WI38 (cell line): ENCODE measurements around the gene HLA-DMB.

Experiments
- H3K4me3 ChIP-seq: 2 replicates; pipeline ENCODE4 v1.5.1; 2011; ENCODE audit warnings: low read depth, mild to moderate bottlenecking, control low read depth, low read length
- TF ChIP-seq, protein P1 (sequence below): IDR thresholded peaks from 2 replicates; pipeline ENCODE4 v1.5.1; 2012; ENCODE audit warnings: low read depth, mild to moderate bottlenecking, control low read depth, low read length

Gene HLA-DMB

GRCh38 chr6:32971242-32971580 lies 30.4 kb upstream of the HLA-DMB start:
- TF ChIP-seq, protein P1, sequence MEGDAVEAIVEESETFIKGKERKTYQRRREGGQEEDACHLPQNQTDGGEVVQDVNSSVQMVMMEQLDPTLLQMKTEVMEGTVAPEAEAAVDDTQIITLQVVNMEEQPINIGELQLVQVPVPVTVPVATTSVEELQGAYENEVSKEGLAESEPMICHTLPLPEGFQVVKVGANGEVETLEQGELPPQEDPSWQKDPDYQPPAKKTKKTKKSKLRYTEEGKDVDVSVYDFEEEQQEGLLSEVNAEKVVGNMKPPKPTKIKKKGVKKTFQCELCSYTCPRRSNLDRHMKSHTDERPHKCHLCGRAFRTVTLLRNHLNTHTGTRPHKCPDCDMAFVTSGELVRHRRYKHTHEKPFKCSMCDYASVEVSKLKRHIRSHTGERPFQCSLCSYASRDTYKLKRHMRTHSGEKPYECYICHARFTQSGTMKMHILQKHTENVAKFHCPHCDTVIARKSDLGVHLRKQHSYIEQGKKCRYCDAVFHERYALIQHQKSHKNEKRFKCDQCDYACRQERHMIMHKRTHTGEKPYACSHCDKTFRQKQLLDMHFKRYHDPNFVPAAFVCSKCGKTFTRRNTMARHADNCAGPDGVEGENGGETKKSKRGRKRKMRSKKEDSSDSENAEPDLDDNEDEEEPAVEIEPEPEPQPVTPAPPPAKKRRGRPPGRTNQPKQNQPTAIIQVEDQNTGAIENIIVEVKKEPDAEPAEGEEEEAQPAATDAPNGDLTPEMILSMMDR = no peak
- H3K4me3 ChIP-seq = peak overlapping the region; percentile 87

DNA sequence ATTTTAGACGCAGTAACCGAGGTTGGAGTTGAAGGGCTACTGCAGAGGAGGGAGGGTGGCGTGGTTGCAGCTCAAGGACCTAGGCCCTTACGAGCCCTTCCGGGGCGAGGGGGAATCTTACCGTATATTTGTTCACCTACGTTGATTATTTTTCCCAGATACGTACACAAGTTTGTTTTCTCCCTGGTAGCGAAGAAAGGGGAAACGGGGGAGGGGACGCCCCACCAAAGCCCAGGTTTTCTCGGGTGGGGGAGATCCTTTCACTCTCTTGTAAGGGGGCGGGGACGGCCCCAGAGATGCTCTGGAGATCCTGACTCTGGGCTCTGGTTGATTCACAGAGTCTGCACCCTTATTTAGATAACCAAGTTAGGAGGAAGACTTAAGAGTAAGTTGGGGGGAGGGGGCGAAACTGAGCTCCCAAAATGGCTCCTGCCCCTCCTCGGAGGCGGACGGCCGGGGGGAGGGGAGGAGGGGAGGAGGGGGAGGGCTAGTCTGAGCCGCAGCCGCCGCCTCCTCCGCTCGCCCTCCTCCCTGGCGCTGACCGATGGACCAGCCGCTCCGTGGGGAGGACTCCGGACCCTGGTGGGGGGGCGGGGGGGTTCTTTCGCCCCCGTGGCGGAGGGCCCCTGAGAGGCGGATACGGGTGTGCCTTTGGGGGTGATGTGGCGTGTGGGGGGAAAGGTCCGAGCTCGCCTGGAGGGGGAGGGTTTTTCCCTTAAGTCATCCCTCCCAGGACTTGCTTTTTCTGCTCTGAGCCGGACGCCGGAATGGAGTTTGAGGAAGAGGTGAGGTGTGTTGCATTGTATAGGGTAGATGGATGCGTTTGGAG lies 29.8 kb upstream of the HLA-DMB start:
- H3K4me3 ChIP-seq = peak overlapping the region; percentile 87
- TF ChIP-seq, protein P1 = no peak

DNA sequence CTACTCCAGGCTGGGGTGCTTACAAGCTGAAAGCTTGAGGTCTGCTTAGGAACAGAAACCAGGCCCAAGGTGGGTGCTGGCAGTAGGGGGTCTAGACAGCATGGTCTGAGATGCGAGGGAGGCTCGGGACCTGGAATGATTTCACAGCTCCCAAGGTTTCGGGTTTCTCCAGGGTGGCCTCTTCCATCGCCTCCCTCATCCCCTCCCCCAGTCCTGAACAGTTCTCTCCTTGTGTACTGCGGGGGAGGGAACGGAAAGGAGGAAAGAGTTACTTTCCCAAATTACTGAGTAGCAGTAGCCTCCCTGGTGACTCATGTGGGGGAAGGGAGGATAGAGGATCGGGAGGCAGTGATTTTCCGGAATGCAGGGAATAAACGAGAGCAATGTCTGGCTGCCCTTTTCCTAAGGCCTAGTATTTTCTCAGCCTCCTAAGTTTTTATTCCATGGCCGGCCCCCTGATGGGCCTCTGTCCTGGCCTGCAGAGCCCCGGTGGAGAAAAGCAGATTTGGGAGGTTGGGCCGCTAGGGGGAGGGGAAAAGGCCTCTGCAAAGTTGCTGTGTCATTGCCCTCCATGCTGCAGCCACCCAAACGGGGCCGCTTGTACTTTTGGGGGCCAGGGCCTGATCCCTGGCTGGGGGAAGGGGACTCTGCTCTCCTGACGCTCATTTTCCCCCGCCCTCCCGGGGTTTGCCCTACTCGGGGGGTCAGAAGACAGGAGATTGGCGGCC lies 29.0 kb upstream of the HLA-DMB start:
- peak overlapping the region; percentile 87 for H3K4me3 ChIP-seq
- TF ChIP-seq, protein P1 = no peak

DNA sequence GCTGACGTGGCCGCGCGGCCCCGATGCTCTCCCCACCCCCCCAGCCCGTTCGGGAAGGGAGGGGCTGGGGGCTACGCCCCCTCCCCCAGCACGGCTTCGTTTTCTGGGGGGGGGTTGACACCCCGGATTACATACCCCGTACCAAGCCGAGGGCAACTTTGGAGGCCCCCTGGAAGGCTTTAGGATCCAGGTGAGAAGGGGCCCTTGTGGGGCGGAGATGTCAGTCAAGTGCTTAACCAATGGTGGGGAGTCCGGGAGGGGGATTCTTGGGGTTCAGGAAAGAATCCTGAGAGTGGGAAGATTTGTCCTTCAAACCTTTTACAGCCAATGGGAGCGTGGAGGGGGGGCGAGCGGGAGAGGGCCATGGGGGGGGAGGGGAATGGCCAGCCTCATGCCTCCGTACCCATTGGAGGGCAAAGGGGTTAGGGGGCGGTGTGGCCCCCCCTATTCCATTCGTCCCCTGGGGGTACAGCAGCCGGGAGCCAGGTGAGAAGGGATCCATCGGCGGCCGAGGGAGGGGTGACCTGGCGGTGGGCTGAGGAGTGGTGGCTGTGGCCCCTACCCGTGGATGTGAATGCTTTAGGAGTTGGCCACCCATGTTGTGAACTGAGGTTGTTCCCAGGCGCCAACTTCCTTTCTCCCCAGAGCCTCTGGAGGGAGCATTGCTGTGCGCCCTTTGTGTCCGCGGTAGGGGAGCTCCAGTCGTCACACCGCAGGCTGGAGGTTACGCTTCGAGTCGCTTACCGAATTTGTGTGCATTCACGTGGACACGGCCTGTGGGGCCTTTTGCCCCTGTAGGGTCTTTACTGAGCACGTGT lies 28.2 kb upstream of the HLA-DMB start:
- TF ChIP-seq, protein P1 = 0 out of 2 replicates have a peak, but pooled peaks have one; percentile 5
- peak overlapping the region; percentile 87 for H3K4me3 ChIP-seq

GRCh38 chr6:32968093-32968866 lies 27.5 kb upstream of the HLA-DMB start, which contains the start of gene BRD2:
Gene BRD2 (plus strand): TSS chr6:32968594. CDS start chr6:32972899, 4,305 bp downstream.
- TF ChIP-seq, protein P1 = no peak
- peak within 1 kb of the TSS; percentile 87 for H3K4me3 ChIP-seq

DNA sequence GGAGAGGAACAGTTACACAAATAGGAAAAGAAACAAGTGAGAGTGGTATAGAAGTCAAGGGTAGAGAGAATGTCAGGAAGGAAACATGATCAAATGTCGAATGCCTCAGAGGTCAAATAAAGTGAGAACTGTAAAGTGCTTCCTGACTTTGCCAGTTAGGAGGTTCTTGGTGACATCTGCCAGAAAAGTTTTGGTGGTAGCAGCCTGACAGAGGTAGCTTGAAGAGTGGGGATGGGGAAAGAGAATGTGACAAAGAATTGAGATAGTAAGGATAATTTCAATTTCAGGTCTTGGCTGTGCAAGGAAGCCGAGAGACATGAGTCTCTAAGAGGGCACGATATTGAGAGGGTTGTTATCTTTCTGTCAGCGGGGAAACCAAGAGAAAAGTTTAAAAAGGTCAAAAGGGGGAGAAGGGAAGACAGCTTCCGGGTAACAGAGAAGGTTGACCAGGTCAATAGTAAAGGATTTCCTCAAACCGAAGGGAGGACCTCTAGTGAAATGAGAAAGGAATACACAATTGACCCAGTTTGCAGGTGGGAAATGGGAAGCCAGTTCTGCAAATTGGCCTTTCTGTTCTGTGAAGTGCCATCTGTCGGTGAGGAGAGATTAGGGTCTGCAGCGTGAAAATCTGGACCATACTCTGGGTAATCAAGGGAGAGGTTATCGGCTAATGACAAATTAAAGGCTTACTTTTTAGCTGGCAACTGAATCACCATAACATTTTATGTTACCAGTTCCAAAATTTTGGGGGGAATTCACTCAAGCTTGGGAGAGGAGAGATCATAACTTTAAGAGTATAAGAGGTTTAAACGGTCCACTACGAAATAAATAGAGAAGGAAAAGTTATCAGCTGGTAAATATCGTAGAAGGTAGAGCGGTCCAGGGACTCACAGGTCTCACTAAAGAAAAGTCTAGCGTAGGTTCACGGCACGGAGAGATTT lies 26.6 kb upstream of the HLA-DMB start:
- TF ChIP-seq, protein P1 = no peak
- peak overlapping the region; percentile 87 for H3K4me3 ChIP-seq
